ENCODE measurements around the gene TOMM70.

DNA sequence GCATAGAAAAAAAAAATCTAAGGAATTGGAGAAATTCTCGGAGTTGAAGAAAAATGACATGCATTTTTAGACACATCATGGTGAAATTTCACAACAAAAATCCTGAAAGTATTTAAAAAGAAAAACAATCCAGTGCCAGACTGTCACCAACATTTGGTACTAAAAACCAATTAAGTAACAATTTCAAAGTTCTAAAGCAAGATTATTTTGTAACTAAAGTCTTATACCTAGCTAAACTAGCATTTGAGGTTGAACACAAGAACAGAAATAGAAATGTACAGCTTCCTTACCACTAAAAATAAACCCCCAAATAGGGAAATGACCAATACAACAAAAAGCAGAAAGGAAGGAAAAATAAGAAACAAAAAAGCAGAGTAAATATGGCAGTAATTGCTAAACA lies 11.9 kb downstream of the TOMM70 start:
- TF ChIP-seq, protein P1, sequence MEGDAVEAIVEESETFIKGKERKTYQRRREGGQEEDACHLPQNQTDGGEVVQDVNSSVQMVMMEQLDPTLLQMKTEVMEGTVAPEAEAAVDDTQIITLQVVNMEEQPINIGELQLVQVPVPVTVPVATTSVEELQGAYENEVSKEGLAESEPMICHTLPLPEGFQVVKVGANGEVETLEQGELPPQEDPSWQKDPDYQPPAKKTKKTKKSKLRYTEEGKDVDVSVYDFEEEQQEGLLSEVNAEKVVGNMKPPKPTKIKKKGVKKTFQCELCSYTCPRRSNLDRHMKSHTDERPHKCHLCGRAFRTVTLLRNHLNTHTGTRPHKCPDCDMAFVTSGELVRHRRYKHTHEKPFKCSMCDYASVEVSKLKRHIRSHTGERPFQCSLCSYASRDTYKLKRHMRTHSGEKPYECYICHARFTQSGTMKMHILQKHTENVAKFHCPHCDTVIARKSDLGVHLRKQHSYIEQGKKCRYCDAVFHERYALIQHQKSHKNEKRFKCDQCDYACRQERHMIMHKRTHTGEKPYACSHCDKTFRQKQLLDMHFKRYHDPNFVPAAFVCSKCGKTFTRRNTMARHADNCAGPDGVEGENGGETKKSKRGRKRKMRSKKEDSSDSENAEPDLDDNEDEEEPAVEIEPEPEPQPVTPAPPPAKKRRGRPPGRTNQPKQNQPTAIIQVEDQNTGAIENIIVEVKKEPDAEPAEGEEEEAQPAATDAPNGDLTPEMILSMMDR (IDR thresholded peaks at IDR 0.05), result no peak
- TF ChIP-seq POLR2A (IDR thresholded peaks at IDR 0.05), result no peak
